Mesenchymal stem cell (in vitro differentiated cells and primary cell): ENCODE results near the gene NAGLU.
"Not testable (repeated sequence)": the region's sequence is repeated elsewhere in the genome, so short reads cannot be mapped to it uniquely, and the experiment has no call there.

Experiments
- DNase-seq: peaks from one replicate; pipeline ENCODE4 v3.0.0-alpha.2; 2013
- H2AFZ ChIP-seq: one replicate; pipeline ENCODE4 v1.6.1; 2013; ENCODE audit warnings: low read depth, mild to moderate bottlenecking, control low read depth, inconsistent platforms, low read length, moderate library complexity
- H2AK5ac ChIP-seq: 2 replicates; pipeline ENCODE4 v1.6.1; 2013; ENCODE audit warnings: low read length, moderate library complexity, mild to moderate bottlenecking, inconsistent platforms; ENCODE audit not compliant: severe bottlenecking
- H2BK120ac ChIP-seq: one replicate; pipeline ENCODE4 v1.6.1; 2013; ENCODE audit warnings: low read depth, mild to moderate bottlenecking, inconsistent platforms, low read length, moderate library complexity
- H2BK12ac ChIP-seq, 2 experiments: one replicate each; pipeline ENCODE4 v1.6.1; 2013; ENCODE audit warnings: inconsistent platforms in 2 of 2, low read length in 2 of 2, mild to moderate bottlenecking in 2 of 2, moderate library complexity in 2 of 2, control low read depth in 1 of 2
- H2BK15ac ChIP-seq: one replicate; pipeline ENCODE4 v1.6.1; 2013; ENCODE audit warnings: mild to moderate bottlenecking, low read depth, inconsistent platforms; ENCODE audit not compliant: poor library complexity, severe bottlenecking
- H2BK5ac ChIP-seq: 2 replicates; pipeline ENCODE4 v1.6.1; 2013; ENCODE audit warnings: low read depth, mild to moderate bottlenecking, low read length, control low read depth, inconsistent platforms; ENCODE audit not compliant: poor library complexity, severe bottlenecking
- H3K14ac ChIP-seq, 2 experiments: one replicate each; pipeline ENCODE4 v1.6.1; 2013; ENCODE audit warnings: inconsistent platforms in 2 of 2, low read length in 2 of 2, control low read depth in 1 of 2, mild to moderate bottlenecking in 1 of 2, moderate library complexity in 1 of 2
- H3K18ac ChIP-seq, 2 experiments: one replicate each; pipeline ENCODE4 v1.6.1; 2013; ENCODE audit warnings: inconsistent platforms in 2 of 2, low read length in 2 of 2, control low read depth in 1 of 2, low read depth in 1 of 2, mild to moderate bottlenecking in 1 of 2
- H3K23ac ChIP-seq, 2 experiments: one replicate each; pipeline ENCODE4 v1.6.1; 2013; ENCODE audit warnings: inconsistent platforms in 2 of 2, low read length in 2 of 2, mild to moderate bottlenecking in 2 of 2, moderate library complexity in 2 of 2, control low read depth in 1 of 2
- H3K27ac ChIP-seq: 2 replicates; pipeline ENCODE4 v1.5.1; 2013; ENCODE audit warnings: mild to moderate bottlenecking, moderate library complexity, low read length, control low read depth, inconsistent platforms; ENCODE audit not compliant: poor library complexity, severe bottlenecking
- H3K27me3 ChIP-seq, 2 experiments: 2 replicates each; pipeline versions ENCODE4 v1.6.1 to v1.7.0; 2013; ENCODE audit warnings: low read length in 2 of 2, mild to moderate bottlenecking in 2 of 2, moderate library complexity in 2 of 2, control low read depth in 1 of 2, inconsistent platforms in 1 of 2; ENCODE audit not compliant: control insufficient read depth in 1 of 2, insufficient read depth in 1 of 2
- H3K36me3 ChIP-seq, 2 experiments: 2 replicates each; pipeline versions ENCODE4 v1.6.1 to v1.7.0; 2013; ENCODE audit warnings: low read length in 2 of 2, control low read depth in 1 of 2, inconsistent platforms in 1 of 2, low read depth in 1 of 2, mild to moderate bottlenecking in 1 of 2; ENCODE audit not compliant: insufficient read depth in 2 of 2, control insufficient read depth in 1 of 2
- H3K4ac ChIP-seq, 2 experiments: one replicate each; pipeline ENCODE4 v1.6.1; 2013; ENCODE audit warnings: inconsistent platforms in 2 of 2, low read length in 2 of 2, mild to moderate bottlenecking in 2 of 2, moderate library complexity in 2 of 2, control low read depth in 1 of 2, low read depth in 1 of 2
- H3K4me1 ChIP-seq: 2 replicates; pipeline ENCODE4 v1.6.1; 2013; ENCODE audit warnings: low read depth, low read length, control low read depth; ENCODE audit not compliant: control insufficient read depth, insufficient read depth
- H3K4me2 ChIP-seq: 2 replicates; pipeline ENCODE4 v1.6.1; 2013; ENCODE audit warnings: low read length, mild to moderate bottlenecking, inconsistent platforms; ENCODE audit not compliant: poor library complexity, severe bottlenecking
- H3K4me3 ChIP-seq, 2 experiments: 2 replicates each; pipeline versions ENCODE4 v1.5.1 to v1.7.0; 2013; ENCODE audit warnings: low read length in 2 of 2, mild to moderate bottlenecking in 2 of 2, control low read depth in 1 of 2, low read depth in 1 of 2; ENCODE audit not compliant: insufficient read depth in 1 of 2
- H3K79me1 ChIP-seq: replicated peaks from 2 replicates; pipeline ENCODE4 v1.6.1; 2013; ENCODE audit warnings: mild to moderate bottlenecking, control low read depth, low read length, inconsistent platforms; ENCODE audit not compliant: poor library complexity, severe bottlenecking
- H3K9ac ChIP-seq: 2 replicates; pipeline ENCODE4 v1.7.0; 2013; ENCODE audit warnings: mild to moderate bottlenecking, low read length, moderate library complexity
- H3K9me3 ChIP-seq: 2 replicates; pipeline ENCODE4 v1.7.0; 2013; ENCODE audit warnings: mild to moderate bottlenecking, low read length; ENCODE audit not compliant: control insufficient read depth
- H4K8ac ChIP-seq: one replicate; pipeline ENCODE4 v1.6.1; 2013; ENCODE audit warnings: inconsistent platforms, mild to moderate bottlenecking, low read length, moderate library complexity
- H4K91ac ChIP-seq: one replicate; pipeline ENCODE4 v1.6.1; 2013; ENCODE audit warnings: mild to moderate bottlenecking, low read length, inconsistent platforms
- WGBS: methylation state at CpG from one replicate; pipeline ENCODE4 v1.1.7; 2013; ENCODE audit warnings: mixed read lengths; 5-methylcytosine and 5-hydroxymethylcytosine counted together

The NAGLU gene

DNA sequence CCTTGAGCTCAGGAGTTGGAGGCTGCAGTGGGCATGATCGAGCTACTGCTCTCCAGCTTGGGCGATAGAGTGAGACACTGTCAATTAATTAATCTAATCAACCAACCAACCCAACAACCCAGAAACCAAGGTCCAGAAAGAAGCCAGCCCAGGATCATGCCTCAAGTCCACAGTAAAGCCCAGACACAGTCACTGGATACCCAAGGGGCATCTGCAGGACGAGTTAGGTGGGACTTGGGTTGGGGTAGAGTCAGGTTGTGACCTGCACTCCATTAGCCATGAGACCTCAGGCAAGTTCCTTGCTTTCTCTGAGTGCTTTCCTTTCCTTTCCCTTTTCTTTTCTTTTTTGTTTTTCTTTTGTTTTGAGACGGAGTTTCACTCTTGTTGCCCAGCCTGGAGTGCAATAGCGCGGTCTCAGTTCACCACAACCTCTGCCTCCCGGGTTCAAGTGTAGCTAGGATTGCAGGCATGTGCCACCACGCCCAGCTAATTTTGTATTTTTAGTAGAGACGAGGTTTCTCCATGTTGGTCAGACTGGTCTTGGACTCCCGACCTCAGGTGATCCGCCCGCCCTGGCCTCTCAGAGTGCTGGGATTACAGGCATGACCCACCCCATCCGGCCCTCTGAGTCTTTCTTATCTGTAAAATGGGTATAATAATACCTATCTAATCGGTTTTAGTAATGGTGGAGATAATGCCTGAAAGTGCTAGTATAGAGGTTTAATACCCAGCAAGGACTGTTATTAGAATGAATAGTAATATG lies 13.1 kb downstream of the NAGLU start:
- Histone ChIP-seq H3K79me1 (peaks cover 16% of the 10 kb centered on the region), H3K36me3 (peaks cover 13 to 29% of the 10 kb centered on the region in 2 experiments), H3K14ac (no peak overlapping the region), H2BK15ac (no peak overlapping the region), H2BK120ac (no peak overlapping the region), H3K4me1 (peaks cover 24% of the 10 kb centered on the region), H3K4me3 (no peak overlapping the region), H3K27me3 (peaks cover 0 to 5% of the 10 kb centered on the region in 2 experiments), H2AFZ (no peak overlapping the region), H3K4me2 (no peak overlapping the region), H3K9me3 (no peaks in the 10 kb centered on the region), H4K8ac (no peak overlapping the region), H3K23ac (no peak overlapping the region), H3K9ac (no peak overlapping the region), H2BK12ac (no peak overlapping the region), H3K18ac (no peak overlapping the region), H3K27ac (no peak overlapping the region), H2AK5ac (no peak overlapping the region), H3K4ac (no peak overlapping the region), H2BK5ac (no peak overlapping the region), H4K91ac (no peak overlapping the region)
- no peak for DNase-seq
- WGBS, result 72% methylated on average over 12 of the region's 14 CpGs

DNA sequence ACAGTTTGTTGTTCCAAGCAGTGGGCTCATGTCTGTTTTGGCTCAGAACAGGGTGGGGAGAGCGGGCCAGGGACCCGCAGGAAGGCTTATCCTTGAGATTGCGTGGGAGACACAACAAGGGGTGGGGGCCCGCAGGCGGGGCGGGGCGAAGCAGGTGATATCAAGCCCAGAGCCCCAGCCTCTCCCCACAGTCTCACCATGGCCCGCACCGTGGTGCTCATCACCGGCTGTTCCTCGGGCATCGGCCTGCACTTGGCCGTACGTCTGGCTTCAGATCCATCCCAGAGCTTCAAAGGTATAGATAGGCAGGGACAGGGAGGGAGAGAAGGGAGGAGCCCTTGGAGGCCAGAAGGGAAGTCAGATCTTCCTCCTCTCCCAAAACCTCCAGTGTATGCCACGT lies 16.7 kb downstream of the NAGLU start, which contains the start of gene HSD17B1:
Gene HSD17B1 (plus strand): TSS at position 188 of the 400 bp plus-strand sequence. CDS start 11 bp downstream, at position 199.
- peaks cover 30% of the 10 kb centered on the region for H3K4me1 ChIP-seq
- 90% methylated on average over 12 of the region's 15 CpGs for WGBS

DNA sequence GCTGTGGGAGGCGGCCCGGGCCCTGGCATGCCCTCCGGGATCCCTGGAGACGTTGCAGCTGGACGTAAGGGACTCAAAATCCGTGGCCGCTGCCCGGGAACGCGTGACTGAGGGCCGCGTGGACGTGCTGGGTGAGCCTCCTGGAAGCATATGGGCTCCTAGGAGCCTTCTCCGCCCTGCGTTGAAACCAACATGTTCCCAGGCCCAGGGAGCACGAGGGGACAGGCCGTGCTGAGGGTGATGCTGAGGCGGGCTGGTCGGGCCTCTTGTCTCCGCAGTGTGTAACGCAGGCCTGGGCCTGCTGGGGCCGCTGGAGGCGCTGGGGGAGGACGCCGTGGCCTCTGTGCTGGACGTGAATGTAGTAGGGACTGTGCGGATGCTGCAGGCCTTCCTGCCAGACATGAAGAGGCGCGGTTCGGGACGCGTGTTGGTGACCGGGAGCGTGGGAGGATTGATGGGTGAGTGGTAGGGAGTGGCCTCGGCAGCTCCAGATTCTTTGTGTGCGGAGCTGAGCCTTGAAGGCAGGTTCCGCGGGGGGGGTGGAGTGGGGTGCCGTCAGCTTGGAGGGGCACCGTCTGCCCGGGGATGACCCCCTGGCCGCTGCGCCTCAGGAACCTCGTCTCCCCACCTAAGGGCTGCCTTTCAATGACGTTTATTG lies 17.2 kb downstream of the NAGLU start:
- no peak overlapping the region for H2AK5ac ChIP-seq
- no peak overlapping the region for H2BK15ac ChIP-seq
- H2BK12ac ChIP-seq, result no peak overlapping the region
- H3K9me3 ChIP-seq, result no peaks in the 10 kb centered on the region
- H3K18ac ChIP-seq, result no peak overlapping the region
- H3K4me3 ChIP-seq, result peak overlapping the region in 1 of 2 experiments; percentile 95
- H4K91ac ChIP-seq, result peak overlapping the region; percentile 28
- H3K27me3 ChIP-seq, result no peaks in the 10 kb centered on the region
- H2BK120ac ChIP-seq, result no peak overlapping the region
- 88% methylated on average over 45 of the region's 45 CpGs for WGBS
- H3K9ac ChIP-seq, result peak overlapping the region; percentile 97
- H3K4me1 ChIP-seq, result peaks cover 24% of the 10 kb centered on the region
- peaks cover 13% of the 10 kb centered on the region for H3K79me1 ChIP-seq
- H3K27ac ChIP-seq, result no peak overlapping the region
- peaks cover 3 to 15% of the 10 kb centered on the region in 2 experiments for H3K36me3 ChIP-seq
- H2BK5ac ChIP-seq, result no peak overlapping the region
- no peak overlapping the region for H2AFZ ChIP-seq
- no peak overlapping the region for H3K14ac ChIP-seq
- H4K8ac ChIP-seq, result peak overlapping the region; percentile 23
- H3K4ac ChIP-seq, result peak overlapping the region in 1 of 2 experiments; percentile 36
- H3K23ac ChIP-seq, result no peak overlapping the region
- DNase-seq, result peak; percentile 36
- no peak overlapping the region for H3K4me2 ChIP-seq

More for the DNA sequence above, 16.7 kb downstream of the NAGLU start, which contains the start of gene HSD17B1:
- H3K36me3 ChIP-seq, result peaks cover 3 to 19% of the 10 kb centered on the region in 2 experiments
- peak within 1 kb of the TSS; percentile 28 for H4K91ac ChIP-seq
- not testable (repeated sequence) for DNase-seq, H3K27ac ChIP-seq, H3K27me3 ChIP-seq, H2AK5ac ChIP-seq, H3K18ac ChIP-seq, H3K23ac ChIP-seq, H3K9me3 ChIP-seq, H2BK15ac ChIP-seq, H2AFZ ChIP-seq, H2BK5ac ChIP-seq, H2BK120ac ChIP-seq
- H3K4ac ChIP-seq, result peak within 1 kb of the TSS in 1 of 2 experiments; percentile 36
- peak within 1 kb of the TSS; percentile 97 for H3K9ac ChIP-seq
- H3K4me2 ChIP-seq, result peak within 1 kb of the TSS; percentile 96
- peak within 1 kb of the TSS; percentile 23 for H4K8ac ChIP-seq
- H3K14ac ChIP-seq, result peak within 1 kb of the TSS in 1 of 2 experiments; percentile 29
- H3K4me3 ChIP-seq, result peak within 1 kb of the TSS in 1 of 2 experiments; percentile 95
- peaks cover 17% of the 10 kb centered on the region for H3K79me1 ChIP-seq
- peak within 1 kb of the TSS in 1 of 2 experiments; percentile 12 for H2BK12ac ChIP-seq

DNA sequence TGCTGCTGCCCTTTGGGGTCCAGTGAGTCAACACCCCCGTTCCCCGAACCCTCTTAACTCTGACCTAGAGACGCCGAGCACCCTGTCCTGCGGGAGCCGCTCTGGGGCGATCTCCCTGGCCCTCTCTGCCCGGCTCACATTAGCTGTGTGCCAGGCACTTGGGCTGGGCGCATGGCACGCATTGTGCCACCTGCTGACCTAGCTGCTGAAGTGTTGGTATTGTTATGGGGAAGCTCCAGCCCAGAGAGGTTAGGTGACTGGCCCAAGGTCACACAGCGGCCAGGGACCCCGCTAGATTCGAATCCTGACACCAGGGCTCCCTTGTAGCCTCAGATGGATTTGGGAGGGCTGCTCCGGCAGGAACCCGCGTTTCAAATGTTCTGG lies 17.8 kb downstream of the NAGLU start:
- no peak overlapping the region for H2AFZ ChIP-seq
- no peak overlapping the region for H2AK5ac ChIP-seq
- H3K27me3 ChIP-seq, result no peaks in the 10 kb centered on the region
- DNase-seq, result no peak
- peak overlapping the region; percentile 96 for H3K4me2 ChIP-seq
- H3K23ac ChIP-seq, result no peak overlapping the region
- peak overlapping the region; percentile 42 to 100 for H3K4ac ChIP-seq
- no peak overlapping the region for H2BK5ac ChIP-seq
- H3K27ac ChIP-seq, result no peak overlapping the region
- H3K18ac ChIP-seq, result peak overlapping the region; percentile 95 to 97
- peak overlapping the region in 1 of 2 experiments; percentile 29 for H3K14ac ChIP-seq
- no peaks in the 10 kb centered on the region for H3K9me3 ChIP-seq
- 67% methylated on average over 16 of the region's 16 CpGs for WGBS
- H3K4me3 ChIP-seq, result peak overlapping the region; percentile 74 to 95
- H3K36me3 ChIP-seq, result peaks cover 3 to 15% of the 10 kb centered on the region in 2 experiments
- peak overlapping the region; percentile 97 for H3K9ac ChIP-seq
- H4K91ac ChIP-seq, result peak overlapping the region; percentile 87
- peaks cover 20% of the 10 kb centered on the region for H3K4me1 ChIP-seq
- H2BK15ac ChIP-seq, result peak overlapping the region; percentile 86
- H2BK12ac ChIP-seq, result peak overlapping the region in 1 of 2 experiments; percentile 12
- H3K79me1 ChIP-seq, result peaks cover 13% of the 10 kb centered on the region
- H2BK120ac ChIP-seq, result peak overlapping the region; percentile 73
- no peak overlapping the region for H4K8ac ChIP-seq
